Hypothalamus (tissue), 51 donors: ENCODE measurements around the gene BAG1.

ENCODE experiments used
- DNase-seq, 51 donors: peaks; one replicate each; lab custom pipeline; 2025; lab: John Stamatoyannopoulos, UW

BAG1 gene

DNA sequence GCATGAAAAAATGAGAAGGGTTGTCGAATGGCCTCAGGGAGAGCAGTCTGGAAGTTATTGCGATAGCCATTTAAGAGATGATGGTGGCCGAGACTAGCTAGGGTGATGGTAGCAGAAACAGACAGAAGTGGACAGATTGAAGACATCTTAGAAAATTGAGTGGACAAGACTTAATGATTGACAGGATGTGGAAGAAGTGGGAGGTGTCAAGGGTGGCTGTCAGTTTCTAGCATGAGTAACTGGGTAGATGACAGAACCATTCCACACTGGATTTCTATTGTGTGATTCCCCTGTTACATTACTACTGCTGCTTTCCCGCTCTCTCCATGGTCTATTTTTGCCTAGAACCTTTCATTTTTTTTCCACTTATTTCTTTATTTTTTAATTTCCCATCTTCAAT, 13.0 kb upstream of the BAG1 start:
- no peak for DNase-seq

DNA sequence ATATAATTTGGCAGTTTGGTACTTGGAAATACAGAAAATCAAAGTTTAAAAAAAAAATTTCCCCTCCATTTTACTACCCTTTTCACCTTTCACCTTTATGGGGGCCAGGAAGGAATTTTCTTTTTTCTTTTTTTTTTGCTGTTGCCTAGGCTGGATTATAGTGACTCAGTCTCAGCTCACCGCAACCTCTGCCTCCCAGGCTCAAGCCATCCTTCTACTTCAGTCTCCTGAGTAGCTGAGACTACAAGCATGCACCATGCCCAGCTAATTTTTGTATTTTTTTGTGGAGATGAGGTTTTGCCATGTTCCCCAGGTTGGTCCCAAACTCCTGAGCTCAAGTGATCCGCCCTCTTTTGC, 9.4 kb upstream of the BAG1 start:
- no peak for DNase-seq

DNA sequence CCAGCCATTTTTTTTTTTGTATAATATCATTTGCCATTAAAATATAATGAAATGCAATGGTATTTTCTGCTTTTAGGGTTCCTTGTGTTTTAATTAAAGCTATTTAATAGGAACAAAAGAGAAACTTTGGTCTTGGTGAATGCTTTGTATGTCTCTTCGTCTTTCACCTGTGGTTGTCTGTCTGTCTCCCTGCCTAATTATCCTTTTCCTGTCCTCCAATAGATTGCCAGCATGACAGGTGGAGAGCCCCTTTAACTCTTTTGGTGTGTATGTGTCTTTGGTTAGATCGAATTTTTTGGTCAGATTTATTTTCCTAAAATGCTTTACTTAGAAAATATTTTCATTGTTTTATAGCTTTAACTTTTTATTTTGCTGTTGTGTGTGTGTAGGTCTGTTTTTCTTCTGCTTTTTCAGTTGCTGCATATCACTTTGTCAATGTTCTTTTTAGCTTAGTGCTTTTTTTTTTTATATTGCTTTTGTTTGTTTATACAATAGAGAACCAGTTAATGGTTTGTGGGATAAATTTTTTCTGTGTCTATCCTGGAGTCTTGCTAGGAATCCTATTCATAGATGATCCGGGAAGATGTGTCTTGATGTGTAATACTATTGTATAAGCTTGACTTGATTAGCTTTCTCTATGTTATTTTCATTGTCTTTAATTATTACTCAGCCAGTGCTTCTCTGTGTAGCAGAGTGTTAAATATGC, 8.9 kb upstream of the BAG1 start:
- no peak for DNase-seq

- DNase-seq, result no peak
Observed at GRCh38 chr9:33272061-33272460, 7.6 kb upstream of the BAG1 start.

GRCh38 chr9:33270146-33270545, 5.6 kb upstream of the BAG1 start:
- DNase-seq, result no peak

GRCh38 chr9:33267151-33267767, 2.8 kb upstream of the BAG1 start:
- DNase-seq, result no peak

GRCh38 chr9:33265211-33265865, 830 bp upstream of the BAG1 start:
- no peak for DNase-seq

GRCh38 chr9:33264003-33264472, 470 bp downstream of the BAG1 start:
- peak in 40 of 51 donors; percentile 25 to 78 (median 52) for DNase-seq

DNA sequence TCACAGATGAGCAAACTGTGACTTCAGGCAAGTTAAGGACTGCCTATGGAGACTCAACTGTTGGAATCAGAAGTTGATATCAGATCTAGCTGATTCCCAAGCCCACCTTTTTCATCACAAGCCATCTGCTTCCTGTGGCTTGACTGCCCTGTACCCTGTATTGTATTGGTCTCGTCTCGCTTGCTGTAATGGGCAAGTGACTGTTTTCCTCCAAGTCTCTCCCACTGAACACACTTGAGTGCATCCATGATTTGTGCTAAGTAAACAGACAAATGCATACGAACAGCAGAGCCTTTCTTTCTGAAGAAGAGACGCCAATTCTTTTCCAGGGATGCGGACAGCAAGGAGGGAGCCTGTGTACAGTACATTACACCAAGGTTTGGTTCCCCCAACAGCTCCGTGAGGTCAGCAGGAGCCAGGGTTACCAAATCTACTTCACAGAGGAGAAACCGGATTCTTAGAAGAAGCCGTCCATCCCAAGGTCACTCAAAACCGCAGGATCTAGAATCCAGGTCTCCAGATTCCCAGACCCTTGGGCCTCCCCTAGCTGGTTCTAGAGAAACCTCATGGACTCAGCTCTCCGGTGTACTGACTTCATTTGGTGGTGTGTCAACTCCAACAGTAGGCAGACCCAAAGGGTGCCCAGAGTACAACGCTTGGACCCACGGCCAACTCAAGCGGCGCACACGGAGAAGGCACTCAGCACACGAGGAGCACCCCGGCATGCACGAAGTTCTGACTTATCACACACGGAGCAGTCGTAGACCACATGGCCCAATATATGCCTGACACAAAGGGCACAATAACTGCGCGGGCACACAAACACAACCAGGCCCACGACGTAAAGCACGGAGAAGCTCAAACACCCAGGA, 1.1 kb downstream of the BAG1 start:
- DNase-seq, result peak in 13 of 51 donors; percentile 14 to 60 (median 34)

- no peak for DNase-seq
Observed at GRCh38 chr9:33260372-33260771, 4.1 kb downstream of the BAG1 start.

- no peak for DNase-seq
Observed at GRCh38 chr9:33257276-33257675, 7.2 kb downstream of the BAG1 start.

DNA sequence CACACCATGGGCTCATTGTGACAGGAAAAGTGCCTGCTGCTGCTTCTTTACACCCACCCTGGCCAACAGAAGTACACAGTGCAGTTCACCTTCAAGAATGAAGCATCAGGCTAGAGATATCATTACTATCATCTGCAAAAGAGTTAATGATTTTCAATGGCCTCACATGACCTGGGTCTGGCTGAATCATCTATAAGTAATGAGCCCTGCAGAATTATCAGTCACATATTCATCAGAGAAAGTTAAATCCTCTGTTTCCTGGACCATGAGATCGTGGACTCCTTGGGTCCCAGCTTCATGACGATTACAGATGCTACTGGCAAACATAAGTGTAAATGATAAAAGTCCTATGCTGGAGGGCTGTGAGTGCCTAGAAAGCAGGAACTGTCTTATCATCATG, 8.3 kb downstream of the BAG1 start:
- DNase-seq, result no peak

- no peak for DNase-seq
Observed at GRCh38 chr9:33255471-33255870, 9.0 kb downstream of the BAG1 start.

DNA sequence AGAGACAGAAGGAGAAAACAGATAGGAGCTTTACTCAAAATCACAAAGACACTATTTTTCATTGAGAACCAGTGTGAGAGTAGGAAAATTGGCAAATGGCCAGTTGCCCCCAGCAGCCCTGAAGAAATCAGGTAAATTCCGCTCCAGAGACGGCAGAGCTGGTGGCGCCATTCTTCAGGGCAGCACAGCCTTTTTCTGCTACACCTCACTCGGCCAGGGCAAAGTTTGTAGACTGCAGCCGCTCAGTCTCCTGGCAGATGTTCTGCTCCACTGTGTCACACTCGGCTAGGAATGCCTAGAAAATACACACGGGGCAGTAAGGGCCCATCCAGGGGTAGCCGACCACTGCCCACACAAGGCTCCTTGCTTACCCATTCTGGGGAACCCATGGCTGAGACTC, 9.5 kb downstream of the BAG1 start:
- no peak for DNase-seq

GRCh38 chr9:33254211-33254610, 10.3 kb downstream of the BAG1 start:
- no peak for DNase-seq

GRCh38 chr9:33250458-33250995, 14.0 kb downstream of the BAG1 start:
- no peak for DNase-seq

GRCh38 chr9:33249983-33250382, 14.5 kb downstream of the BAG1 start:
- no peak for DNase-seq

- DNase-seq, result no peak
Observed at GRCh38 chr9:33249087-33249658, 15.3 kb downstream of the BAG1 start.

GRCh38 chr9:33248606-33249005, 15.9 kb downstream of the BAG1 start:
- DNase-seq, result no peak

- DNase-seq, result no peak
Observed at GRCh38 chr9:33246269-33246860, 18.1 kb downstream of the BAG1 start.
